Parathyroid adenoma (tissue), 2 donors: Measurements from ENCODE around the gene LAMB3.

Experiments
- H2AFZ ChIP-seq: fragments of 300-600 bp; sonication (generic); one replicate; pipeline ENCODE4 v1.7.0; 2017; ENCODE audit warnings: antibody characterized with exemption, mild to moderate bottlenecking
- H3K27ac ChIP-seq: fragments of 300-600 bp; sonication (generic); one replicate; pipeline ENCODE4 v1.7.0; 2017
- H3K27me3 ChIP-seq: fragments of 300-600 bp; sonication (generic); one replicate; pipeline ENCODE4 v1.7.0; 2017; ENCODE audit warnings: low read length; ENCODE audit not compliant: control insufficient read depth, insufficient read depth
- H3K36me3 ChIP-seq: fragments of 300-600 bp; sonication (generic); one replicate; pipeline ENCODE4 v1.7.0; 2017; ENCODE audit warnings: low read length; ENCODE audit not compliant: control insufficient read depth, insufficient read depth
- H3K4me1 ChIP-seq: fragments of 300-600 bp; sonication (generic); one replicate; pipeline ENCODE4 v1.7.0; 2017; ENCODE audit warnings: control low read depth
- H3K4me2 ChIP-seq: fragments of 300-600 bp; sonication (generic); one replicate; pipeline ENCODE4 v1.7.0; 2017; ENCODE audit warnings: low read length
- H3K4me3 ChIP-seq: fragments of 300-600 bp; sonication (generic); one replicate; pipeline ENCODE4 v1.7.0; 2017; ENCODE audit warnings: low read depth, low read length
- H3K79me2 ChIP-seq: fragments of 300-600 bp; sonication (generic); one replicate; pipeline ENCODE4 v1.7.0; 2017; ENCODE audit warnings: control low read depth
- H3K9ac ChIP-seq: fragments of 300-600 bp; sonication (generic); one replicate; pipeline ENCODE4 v1.7.0; 2017; ENCODE audit warnings: mild to moderate bottlenecking
- H3K9me3 ChIP-seq: fragments of 300-600 bp; sonication (generic); one replicate; pipeline ENCODE4 v1.7.0; 2017; ENCODE audit warnings: low read length; ENCODE audit not compliant: control insufficient read depth
- TF ChIP-seq, protein P1 (sequence below): fragments of 300-600 bp; sonication (generic); IDR thresholded peaks from one replicate; pipeline ENCODE4 v1.7.0; 2017; ENCODE audit warnings: antibody characterized with exemption, mild to moderate bottlenecking
- donor health status: primary hyperparathyroidism.

The LAMB3 gene

DNA sequence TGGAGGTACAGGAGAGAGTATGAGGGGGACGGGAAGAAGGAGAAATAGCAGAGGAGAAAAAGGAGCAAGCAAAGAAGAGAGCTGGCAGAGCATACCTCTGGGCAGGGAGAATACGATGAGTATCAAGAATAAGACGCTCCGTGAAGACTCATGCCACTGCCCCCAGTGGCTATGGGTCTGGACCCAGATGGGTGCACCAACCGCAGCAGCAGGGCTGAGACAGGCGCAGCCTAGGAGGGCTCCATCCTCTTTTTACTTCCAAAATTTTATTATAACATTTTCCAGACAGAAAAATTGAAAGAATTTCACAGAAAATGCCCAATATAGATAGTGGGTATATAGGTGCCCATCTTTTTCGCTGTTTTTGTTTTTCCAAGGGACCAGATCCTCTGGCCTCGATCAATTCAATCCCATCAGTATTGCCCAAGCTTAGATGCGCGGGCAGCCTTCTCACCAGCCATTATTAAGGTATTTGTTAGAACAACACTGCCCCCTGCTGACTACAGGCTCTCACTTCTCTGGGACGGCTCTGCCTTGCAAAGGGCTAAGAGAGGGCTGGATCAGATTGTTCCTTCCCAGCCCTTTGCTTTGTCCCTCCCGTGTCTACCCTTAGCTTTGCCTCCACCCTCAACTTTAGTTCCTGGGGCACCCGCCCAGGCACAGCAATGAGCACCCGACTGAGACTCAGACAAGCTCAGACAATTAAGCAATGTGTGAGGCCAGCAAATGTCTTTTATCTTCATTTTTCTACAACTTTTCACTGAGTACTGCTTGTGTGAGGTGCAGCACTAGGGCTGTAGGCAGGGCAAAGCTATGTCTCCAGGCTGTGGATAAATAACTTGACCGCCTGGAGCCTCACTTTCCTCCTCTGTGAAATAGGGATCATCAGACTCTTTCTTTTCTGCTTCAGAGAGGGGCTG, 86.2 kb downstream of the LAMB3 start:
- Histone ChIP-seq H3K79me2 (no peaks in the 10 kb centered on the region), H3K9ac (no peak overlapping the region)

More for the DNA sequence above, 86.2 kb downstream of the LAMB3 start:
- H3K27me3 ChIP-seq: no peaks in the 10 kb centered on the region
- H3K27ac ChIP-seq: no peak overlapping the region
- TF ChIP-seq, protein P1, sequence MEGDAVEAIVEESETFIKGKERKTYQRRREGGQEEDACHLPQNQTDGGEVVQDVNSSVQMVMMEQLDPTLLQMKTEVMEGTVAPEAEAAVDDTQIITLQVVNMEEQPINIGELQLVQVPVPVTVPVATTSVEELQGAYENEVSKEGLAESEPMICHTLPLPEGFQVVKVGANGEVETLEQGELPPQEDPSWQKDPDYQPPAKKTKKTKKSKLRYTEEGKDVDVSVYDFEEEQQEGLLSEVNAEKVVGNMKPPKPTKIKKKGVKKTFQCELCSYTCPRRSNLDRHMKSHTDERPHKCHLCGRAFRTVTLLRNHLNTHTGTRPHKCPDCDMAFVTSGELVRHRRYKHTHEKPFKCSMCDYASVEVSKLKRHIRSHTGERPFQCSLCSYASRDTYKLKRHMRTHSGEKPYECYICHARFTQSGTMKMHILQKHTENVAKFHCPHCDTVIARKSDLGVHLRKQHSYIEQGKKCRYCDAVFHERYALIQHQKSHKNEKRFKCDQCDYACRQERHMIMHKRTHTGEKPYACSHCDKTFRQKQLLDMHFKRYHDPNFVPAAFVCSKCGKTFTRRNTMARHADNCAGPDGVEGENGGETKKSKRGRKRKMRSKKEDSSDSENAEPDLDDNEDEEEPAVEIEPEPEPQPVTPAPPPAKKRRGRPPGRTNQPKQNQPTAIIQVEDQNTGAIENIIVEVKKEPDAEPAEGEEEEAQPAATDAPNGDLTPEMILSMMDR: peak; percentile 43
- H3K9me3 ChIP-seq: no peaks in the 10 kb centered on the region
- no peak overlapping the region for H2AFZ ChIP-seq
- H3K36me3 ChIP-seq: no peaks in the 10 kb centered on the region
- H3K4me2 ChIP-seq: no peak overlapping the region
- no peaks in the 10 kb centered on the region for H3K4me1 ChIP-seq
- no peak overlapping the region for H3K4me3 ChIP-seq
